ENCODE data around the gene TFAP2C.

The TFAP2C gene

DNA sequence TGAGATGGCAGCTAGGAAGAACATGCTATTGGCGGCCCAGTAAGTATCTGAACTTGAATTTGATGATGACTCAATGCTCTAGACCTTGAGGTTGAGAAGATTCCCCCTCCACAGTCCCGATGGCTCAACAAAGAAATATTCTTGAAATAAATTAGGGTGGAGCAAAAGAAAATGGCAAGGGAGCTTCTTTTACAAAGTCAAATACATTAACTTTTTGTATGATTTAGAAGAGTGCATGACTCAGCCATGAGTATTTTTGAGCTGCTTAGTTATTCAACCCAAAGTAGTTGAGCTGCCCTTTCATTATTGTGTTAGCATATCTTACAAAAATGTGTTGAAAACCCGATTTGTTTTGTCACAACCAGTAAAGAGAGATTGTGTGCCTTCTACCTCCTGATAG, 7.6 kb downstream of the TFAP2C start:
- no peak overlapping the region for H3K27ac ChIP-seq
- no peaks in the 10 kb centered on the region for H3K27me3 ChIP-seq (ENCODE audit: insufficient read depth, low read depth)
- no peaks in the 10 kb centered on the region for H3K4me1 ChIP-seq (ENCODE audit: low read depth, poor library complexity, severe bottlenecking)
- no peak overlapping the region for H3K9ac ChIP-seq
- TF ChIP-seq, protein P1, sequence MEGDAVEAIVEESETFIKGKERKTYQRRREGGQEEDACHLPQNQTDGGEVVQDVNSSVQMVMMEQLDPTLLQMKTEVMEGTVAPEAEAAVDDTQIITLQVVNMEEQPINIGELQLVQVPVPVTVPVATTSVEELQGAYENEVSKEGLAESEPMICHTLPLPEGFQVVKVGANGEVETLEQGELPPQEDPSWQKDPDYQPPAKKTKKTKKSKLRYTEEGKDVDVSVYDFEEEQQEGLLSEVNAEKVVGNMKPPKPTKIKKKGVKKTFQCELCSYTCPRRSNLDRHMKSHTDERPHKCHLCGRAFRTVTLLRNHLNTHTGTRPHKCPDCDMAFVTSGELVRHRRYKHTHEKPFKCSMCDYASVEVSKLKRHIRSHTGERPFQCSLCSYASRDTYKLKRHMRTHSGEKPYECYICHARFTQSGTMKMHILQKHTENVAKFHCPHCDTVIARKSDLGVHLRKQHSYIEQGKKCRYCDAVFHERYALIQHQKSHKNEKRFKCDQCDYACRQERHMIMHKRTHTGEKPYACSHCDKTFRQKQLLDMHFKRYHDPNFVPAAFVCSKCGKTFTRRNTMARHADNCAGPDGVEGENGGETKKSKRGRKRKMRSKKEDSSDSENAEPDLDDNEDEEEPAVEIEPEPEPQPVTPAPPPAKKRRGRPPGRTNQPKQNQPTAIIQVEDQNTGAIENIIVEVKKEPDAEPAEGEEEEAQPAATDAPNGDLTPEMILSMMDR (conservative IDR thresholded peaks at IDR 0.05; ENCODE audit: low read depth, low read length): no peak
- H3K36me3 ChIP-seq (ENCODE audit: insufficient read depth): no peaks in the 10 kb centered on the region
- no peak overlapping the region for H3K4me2 ChIP-seq
- H2AFZ ChIP-seq (ENCODE audit: low read depth): no peak overlapping the region
- no peak overlapping the region for H3K4me3 ChIP-seq (IDR thresholded peaks at IDR 0.05; ENCODE audit: insufficient read depth, low read depth, low read length)
- no peaks in the 10 kb centered on the region for H3K79me2 ChIP-seq (ENCODE audit: insufficient read depth, low read depth)
- no peaks in the 10 kb centered on the region for H4K20me1 ChIP-seq (ENCODE audit: insufficient read depth)

GRCh38 chr20:56637576-56637975, 8.5 kb downstream of the TFAP2C start:
- Histone ChIP-seq H3K27me3 (ENCODE audit: insufficient read depth, low read depth) (no peaks in the 10 kb centered on the region), H3K36me3 (ENCODE audit: insufficient read depth) (no peaks in the 10 kb centered on the region), H3K9ac (no peak overlapping the region)

GRCh38 chr20:56646599-56646998, 17.5 kb downstream of the TFAP2C start:
- H3K79me2 ChIP-seq (ENCODE audit: insufficient read depth, low read depth): no peaks in the 10 kb centered on the region
- no peaks in the 10 kb centered on the region for H3K36me3 ChIP-seq (ENCODE audit: insufficient read depth)
- H3K27me3 ChIP-seq (ENCODE audit: insufficient read depth, low read depth): no peaks in the 10 kb centered on the region
- TF ChIP-seq, protein P1 (conservative IDR thresholded peaks at IDR 0.05; ENCODE audit: low read depth, low read length): no peak
- H3K9ac ChIP-seq: no peak overlapping the region
- no peaks in the 10 kb centered on the region for H4K20me1 ChIP-seq (ENCODE audit: insufficient read depth)
- no peaks in the 10 kb centered on the region for H3K4me1 ChIP-seq (ENCODE audit: low read depth, poor library complexity, severe bottlenecking)
- H2AFZ ChIP-seq (ENCODE audit: low read depth): no peak overlapping the region
- no peak overlapping the region for H3K27ac ChIP-seq
- H3K4me3 ChIP-seq (IDR thresholded peaks at IDR 0.05; ENCODE audit: insufficient read depth, low read depth, low read length): no peak overlapping the region
- no peak overlapping the region for H3K4me2 ChIP-seq

More at GRCh38 chr20:56637576-56637975, 8.5 kb downstream of the TFAP2C start:
- Histone ChIP-seq H3K79me2 (ENCODE audit: insufficient read depth, low read depth) (no peaks in the 10 kb centered on the region), H3K4me3 (IDR thresholded peaks at IDR 0.05; ENCODE audit: insufficient read depth, low read depth, low read length) (no peak overlapping the region), H3K4me1 (ENCODE audit: low read depth, poor library complexity, severe bottlenecking) (no peaks in the 10 kb centered on the region), H3K4me2 (no peak overlapping the region), H4K20me1 (ENCODE audit: insufficient read depth) (no peaks in the 10 kb centered on the region), H2AFZ (ENCODE audit: low read depth) (no peak overlapping the region), H3K27ac (no peak overlapping the region)
- TF ChIP-seq, protein P1 (conservative IDR thresholded peaks at IDR 0.05; ENCODE audit: low read depth, low read length): no peak

GRCh38 chr20:56653211-56653610, 24.1 kb downstream of the TFAP2C start:
- H4K20me1 ChIP-seq (ENCODE audit: insufficient read depth): no peaks in the 10 kb centered on the region
- no peaks in the 10 kb centered on the region for H3K27me3 ChIP-seq (ENCODE audit: insufficient read depth, low read depth)
- no peaks in the 10 kb centered on the region for H3K79me2 ChIP-seq (ENCODE audit: insufficient read depth, low read depth)
- H3K4me2 ChIP-seq: no peak overlapping the region
- no peaks in the 10 kb centered on the region for H3K36me3 ChIP-seq (ENCODE audit: insufficient read depth)
- no peak overlapping the region for H3K27ac ChIP-seq
- no peaks in the 10 kb centered on the region for H3K4me1 ChIP-seq (ENCODE audit: low read depth, poor library complexity, severe bottlenecking)
- H3K9ac ChIP-seq: no peak overlapping the region
- no peak overlapping the region for H3K4me3 ChIP-seq (IDR thresholded peaks at IDR 0.05; ENCODE audit: insufficient read depth, low read depth, low read length)
- TF ChIP-seq, protein P1 (conservative IDR thresholded peaks at IDR 0.05; ENCODE audit: low read depth, low read length): no peak
- H2AFZ ChIP-seq (ENCODE audit: low read depth): no peak overlapping the region

Measured in KMS-11 (cell line).